SK-N-SH (cell line): Measurements from ENCODE around the gene UGT1A3. TPM values are rescaled to one million over a fixed set of nuclear protein-coding genes. Genes with fewer than 3 reads are reported as not detected.

Experiments used
- ELF1 ChIP-seq: IDR thresholded peaks from 2 replicates; pipeline ENCODE4 v1.4.0; 2012
- EZH2phosphoT487 ChIP-seq: fragments of 200-600 bp; sonication (generic); IDR thresholded peaks from 2 replicates; pipeline ENCODE4 v1.6.1; 2017; ENCODE audit warnings: low read depth, mixed run types, mild to moderate bottlenecking, antibody characterized with exemption, moderate library complexity, borderline replicate concordance
- polyA plus RNA-seq, 3 experiments: library from polyadenylated mRNA; depleted of rRNA; stranded (reverse); fragments of >200 nt; gene quantifications; 2 replicates each; pipeline ENCODE4 v1.2.3, GENCODE V29; 2012

Gene UGT1A3
- polyA plus RNA-seq, 1 of the 3 experiments (the other 2 are of a cell fraction), result not detected

GRCh38 chr2:233822101-233822771 is 93.4 kb downstream of the UGT1A3 start (continued):
- no peak for TF ChIP-seq ELF1
- TF ChIP-seq EZH2phosphoT487, result no peak

Other genes starting within 250 kb of the UGT1A3 start
- gene USP40, start 162.3 kb upstream of the UGT1A3 start, polyA plus RNA-seq (2012; rRNA removed), result 36.8 and 37.0 TPM in 2 replicates
- not detected in 2 replicates for gene UGT1A8, start 111.4 kb upstream of the UGT1A3 start, polyA plus RNA-seq (2012; rRNA removed)
- not detected in 2 replicates for gene UGT1A10, start 92.6 kb upstream of the UGT1A3 start, polyA plus RNA-seq (2012; rRNA removed)
- gene UGT1A9, start 57.1 kb upstream of the UGT1A3 start, polyA plus RNA-seq (2012; rRNA removed), result not detected in 2 replicates
- not detected in 2 replicates for gene UGT1A7, start 47.1 kb upstream of the UGT1A3 start, polyA plus RNA-seq (2012; rRNA removed)
- not detected in 2 replicates for gene UGT1A6, start 36.2 kb upstream of the UGT1A3 start, polyA plus RNA-seq (2012; rRNA removed)
- gene UGT1A5, start 16.1 kb upstream of the UGT1A3 start, polyA plus RNA-seq (2012; rRNA removed), result not detected in 2 replicates
- not detected in 2 replicates for gene UGT1A4, start 10.3 kb upstream of the UGT1A3 start, polyA plus RNA-seq (2012; rRNA removed)
- gene UGT1A1, start 31.2 kb downstream of the UGT1A3 start, polyA plus RNA-seq (2012; rRNA removed), result not detected in 2 replicates
- 0.02 TPM in 1 of 2 replicates, not detected in the other for gene MROH2A, start 49.3 kb downstream of the UGT1A3 start, polyA plus RNA-seq (2012; rRNA removed)
- 13.2 and 16.5 TPM in 2 replicates for gene HJURP, start 125.5 kb downstream of the UGT1A3 start, polyA plus RNA-seq (2012; rRNA removed)
- 0.85 and 1.6 TPM in 2 replicates for gene TRPM8, start 188.3 kb downstream of the UGT1A3 start, polyA plus RNA-seq (2012; rRNA removed)